OCI-LY7 (cell line): ENCODE results near the gene PODXL2. TPM values are rescaled to one million over a fixed set of nuclear protein-coding genes. Genes with fewer than 3 reads are reported as not detected.

Source experiments
- BruUV-seq: library from RNA; stranded (reverse); fragments of 400-500 nt; replicated peaks from 2 replicates; lab custom pipeline; 2021; lab: Mats Ljungman, UMichigan
- CTCF ChIA-PET: fragments of 300-600 bp; sonication (Branson Sonifier 250); formaldehyde crosslinking; loops from one replicate; lab custom pipeline; 2022; ENCODE audit warnings: antibody characterized with exemption; ENCODE audit not compliant: unreplicated experiment; lab: Charles Lee
- POLR2A ChIA-PET: fragments of 300-600 bp; sonication (Branson Sonifier 250); formaldehyde crosslinking; loops from one replicate; lab custom pipeline; 2022; ENCODE audit warnings: antibody characterized with exemption; lab: Charles Lee
- DNase-seq: peaks from one replicate; pipeline ENCODE4 v3.0.0-alpha.2; 2015; ENCODE audit warnings: low spot score
- H2AFZ ChIP-seq: fragments of 200-600 bp; sonication (generic), shearing (Covaris generic); 2 replicates; pipeline ENCODE4 v1.6.1; 2014; ENCODE audit warnings: mild to moderate bottlenecking, antibody characterized with exemption, low read length, moderate library complexity
- H3K27ac ChIP-seq: fragments of 200-600 bp; sonication (generic); 2 replicates; pipeline ENCODE4 v1.5.1; 2014; ENCODE audit warnings: mixed run types, low read depth, mild to moderate bottlenecking, moderate library complexity, low read length, inconsistent platforms; ENCODE audit not compliant: poor library complexity, severe bottlenecking
- H3K36me3 ChIP-seq: fragments of 200-600 bp; sonication (generic); 2 replicates; pipeline ENCODE4 v1.6.1; 2014; ENCODE audit warnings: mild to moderate bottlenecking, antibody characterized with exemption, low read length, moderate library complexity, mixed read lengths; ENCODE audit not compliant: insufficient read depth
- H3K4me1 ChIP-seq: fragments of 200-600 bp; sonication (generic); 2 replicates; pipeline ENCODE4 v1.5.1; 2014; ENCODE audit warnings: mild to moderate bottlenecking, low read length; ENCODE audit not compliant: insufficient read depth, poor library complexity, severe bottlenecking
- H3K4me2 ChIP-seq: fragments of 200-600 bp; sonication (generic); 2 replicates; pipeline ENCODE4 v1.6.1; 2014; ENCODE audit warnings: mild to moderate bottlenecking, low read length
- H3K4me3 ChIP-seq: fragments of 200-600 bp; sonication (generic); 2 replicates; pipeline ENCODE4 v1.5.1; 2014; ENCODE audit warnings: mild to moderate bottlenecking, low read depth, low read length; ENCODE audit not compliant: poor library complexity, severe bottlenecking
- H3K79me2 ChIP-seq: fragments of 200-600 bp; sonication (generic); 2 replicates; pipeline ENCODE4 v1.6.1; 2016; ENCODE audit warnings: low read depth, mild to moderate bottlenecking, low read length, moderate library complexity, mixed read lengths; ENCODE audit not compliant: insufficient read depth
- H3K9me2 ChIP-seq: fragments of 200-600 bp; sonication (generic); 2 replicates; pipeline ENCODE4 v1.6.1; 2016; ENCODE audit warnings: mild to moderate bottlenecking, low read length, mixed read lengths; ENCODE audit not compliant: insufficient read depth
- H3K9me3 ChIP-seq: fragments of 200-600 bp; sonication (generic); 2 replicates; pipeline ENCODE4 v1.6.1; 2014; ENCODE audit warnings: mild to moderate bottlenecking, mixed run types, low read length, mixed read lengths
- H4K20me1 ChIP-seq: fragments of 200-600 bp; sonication (generic); 2 replicates; pipeline ENCODE4 v1.6.1; 2014; ENCODE audit warnings: mild to moderate bottlenecking, antibody characterized with exemption, low read length, moderate library complexity, mixed read lengths; ENCODE audit not compliant: insufficient read depth
- EZH2phosphoT487 ChIP-seq: fragments of 200-600 bp; sonication (generic); IDR thresholded peaks from 2 replicates; pipeline ENCODE4 v1.6.1; 2018; ENCODE audit warnings: low read depth, borderline replicate concordance, mild to moderate bottlenecking, mixed run types, antibody characterized with exemption, low read length, moderate library complexity, mixed read lengths
- intact Hi-C: fragments of 100-400 bp; cut with micrococcal nuclease; formaldehyde crosslinking; loops from one replicate; pipeline ENCODE4 v1.10.0; 2022; ENCODE audit not compliant: unreplicated experiment
- total RNA-seq, 2 experiments: library from RNA; depleted of rRNA in 1 of 2; stranded (reverse); fragments of >200 nt in 1 of 2; shearing (Covaris generic) in 1 of 2; gene quantifications; 2 replicates each; pipeline ENCODE4 v1.2.3, GENCODE V29; 2014 to 2022
- TF ChIP-seq, protein P1 (sequence below): fragments of 200-600 bp; sonication (generic); conservative IDR thresholded peaks from 2 replicates; pipeline ENCODE4 v1.5.1; 2014; ENCODE audit warnings: mild to moderate bottlenecking, antibody characterized with exemption, low read length, moderate library complexity, mixed read lengths

Gene PODXL2
- total RNA-seq, 2 experiments from 2014 or later = 16.1 to 29.4 TPM

DNA sequence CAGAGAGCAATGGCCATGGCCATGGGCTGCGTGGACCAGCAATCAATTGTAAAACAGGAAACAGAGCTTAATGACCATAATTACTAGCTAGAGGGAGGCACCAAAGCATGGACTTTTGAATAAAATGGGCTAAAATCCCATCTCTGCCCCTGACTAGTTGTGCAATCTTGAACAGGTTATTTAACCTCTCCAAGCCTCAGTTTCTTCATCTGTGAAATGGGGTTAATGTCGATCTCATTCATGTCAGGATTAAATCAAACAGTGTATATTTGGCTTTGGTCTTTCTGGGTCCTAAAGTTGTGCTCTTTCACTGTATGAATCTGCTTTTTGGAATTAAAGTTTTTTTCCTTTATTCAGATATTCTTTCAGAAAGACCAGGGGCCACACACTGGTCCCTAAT, 79.9 kb downstream of the PODXL2 start:
- H3K4me3 ChIP-seq = no peak overlapping the region
- no peaks in the 10 kb centered on the region for H4K20me1 ChIP-seq
- H3K79me2 ChIP-seq = no peaks in the 10 kb centered on the region
- H3K4me2 ChIP-seq = no peak overlapping the region
- no peaks in the 10 kb centered on the region for H3K4me1 ChIP-seq
- intact Hi-C loops = no loop called here
- no TSS peak for BruUV-seq
- ChIA-PET CTCF (no interaction called here), POLR2A (no interaction called here)
- no peak overlapping the region for H2AFZ ChIP-seq
- H3K27ac ChIP-seq = no peak overlapping the region
- peaks cover 55% of the 10 kb centered on the region for H3K36me3 ChIP-seq
- no peaks in the 10 kb centered on the region for H3K9me3 ChIP-seq
- DNase-seq = no peak
- TF ChIP-seq, protein P1, sequence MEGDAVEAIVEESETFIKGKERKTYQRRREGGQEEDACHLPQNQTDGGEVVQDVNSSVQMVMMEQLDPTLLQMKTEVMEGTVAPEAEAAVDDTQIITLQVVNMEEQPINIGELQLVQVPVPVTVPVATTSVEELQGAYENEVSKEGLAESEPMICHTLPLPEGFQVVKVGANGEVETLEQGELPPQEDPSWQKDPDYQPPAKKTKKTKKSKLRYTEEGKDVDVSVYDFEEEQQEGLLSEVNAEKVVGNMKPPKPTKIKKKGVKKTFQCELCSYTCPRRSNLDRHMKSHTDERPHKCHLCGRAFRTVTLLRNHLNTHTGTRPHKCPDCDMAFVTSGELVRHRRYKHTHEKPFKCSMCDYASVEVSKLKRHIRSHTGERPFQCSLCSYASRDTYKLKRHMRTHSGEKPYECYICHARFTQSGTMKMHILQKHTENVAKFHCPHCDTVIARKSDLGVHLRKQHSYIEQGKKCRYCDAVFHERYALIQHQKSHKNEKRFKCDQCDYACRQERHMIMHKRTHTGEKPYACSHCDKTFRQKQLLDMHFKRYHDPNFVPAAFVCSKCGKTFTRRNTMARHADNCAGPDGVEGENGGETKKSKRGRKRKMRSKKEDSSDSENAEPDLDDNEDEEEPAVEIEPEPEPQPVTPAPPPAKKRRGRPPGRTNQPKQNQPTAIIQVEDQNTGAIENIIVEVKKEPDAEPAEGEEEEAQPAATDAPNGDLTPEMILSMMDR = no peak
- TF ChIP-seq EZH2phosphoT487 = no peak
- H3K9me2 ChIP-seq = no peaks in the 10 kb centered on the region

DNA sequence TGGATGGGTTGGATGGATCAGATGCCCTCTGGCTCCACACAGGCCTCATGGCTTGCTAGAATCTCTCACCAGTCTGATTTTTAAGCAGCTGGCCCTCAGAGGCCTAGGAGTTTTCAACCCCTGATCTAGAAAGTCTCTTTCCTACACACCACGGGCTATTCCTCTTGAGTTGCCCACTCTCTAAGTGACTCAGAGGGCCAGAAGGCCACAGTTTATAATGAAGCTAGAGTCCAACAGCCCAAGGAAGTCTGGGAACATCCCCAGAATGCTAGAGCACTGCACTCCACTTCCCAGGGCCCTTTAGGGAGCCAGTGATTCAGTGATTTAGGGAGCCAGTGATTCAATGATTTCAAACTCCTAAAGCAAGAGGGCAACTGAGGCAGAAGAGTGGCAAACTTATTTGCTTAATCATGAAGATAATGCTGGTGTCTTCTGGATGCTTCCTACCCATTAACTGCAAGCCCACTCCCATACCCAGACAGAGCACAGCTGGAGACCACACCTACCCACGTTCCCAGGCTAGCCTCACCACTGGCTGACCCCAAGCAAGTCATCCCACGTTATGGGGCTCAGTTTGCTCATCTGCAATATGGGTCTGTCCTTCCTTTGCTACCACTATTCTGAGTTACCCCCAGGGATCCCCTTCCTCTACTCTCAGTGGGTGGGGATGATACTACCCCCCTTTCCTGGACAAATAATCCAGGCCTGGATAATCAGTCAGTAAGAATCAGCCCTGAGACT, 80.5 kb downstream of the PODXL2 start:
- no peaks in the 10 kb centered on the region for H3K79me2 ChIP-seq
- ChIA-PET POLR2A (no interaction called here), CTCF (no interaction called here)
- H4K20me1 ChIP-seq = no peaks in the 10 kb centered on the region
- no peak overlapping the region for H3K4me2 ChIP-seq
- H2AFZ ChIP-seq = no peak overlapping the region
- peaks cover 55% of the 10 kb centered on the region for H3K36me3 ChIP-seq
- intact Hi-C loops = no loop called here
- no peaks in the 10 kb centered on the region for H3K4me1 ChIP-seq
- H3K9me2 ChIP-seq = no peaks in the 10 kb centered on the region
- DNase-seq = no peak
- H3K9me3 ChIP-seq = no peaks in the 10 kb centered on the region
- TF ChIP-seq EZH2phosphoT487 = no peak
- TF ChIP-seq, protein P1 = no peak
- BruUV-seq = no TSS peak
- H3K27ac ChIP-seq = no peak overlapping the region
- no peak overlapping the region for H3K4me3 ChIP-seq
